HepG2 (cell line): Measurements from ENCODE around the gene MBD5. TPM values are rescaled to one million over a fixed set of nuclear protein-coding genes. Genes with fewer than 3 reads are reported as not detected.

Experiments
- ATAC-seq: fragments of 200-7000 bp; cut with Tn5 transposase; 3 replicates; pipeline ENCODE4 v1.9.1; 2020; ENCODE audit warnings: mild to moderate bottlenecking, moderate library complexity
- BruUV-seq: library from RNA; stranded (reverse); fragments of 400-500 nt; replicated peaks from 2 replicates; lab custom pipeline; 2021; lab: Mats Ljungman, UMichigan
- CTCF ChIA-PET: fragments of 300-600 bp; formaldehyde crosslinking; extraction: SDS; loops from one replicate; lab custom pipeline; 2021; ENCODE audit warnings: low total read pairs, inconsistent platforms, low intra/inter-chr PET ratio; lab: Yijun Ruan, JAX
- POLR2A ChIA-PET: fragments of 350-600 bp; sonication (Branson Sonifier 250); formaldehyde crosslinking; loops from one replicate; lab custom pipeline; 2020; ENCODE audit warnings: antibody characterized with exemption, inconsistent platforms; lab: Yijun Ruan, JAX
- DNase-seq: peaks from one replicate; pipeline ENCODE4 v3.0.0-alpha.2; 2015; ENCODE audit warnings: low spot score
- FAIRE-seq: peaks from 3 replicates; lab custom pipeline; 2011; peaks lifted over from hg19 to GRCh38; lab: Jason Lieb, UNC
- H2AFZ ChIP-seq: one replicate; pipeline ENCODE4 v1.6.1; 2011; ENCODE audit warnings: low read length, inconsistent platforms
- H3K27ac ChIP-seq: fragments of 300-600 bp; 3 replicates; pipeline ENCODE4 v1.8.0; 2011; ENCODE audit warnings: mixed run types, mild to moderate bottlenecking, mixed read lengths, low read length, inconsistent platforms; ENCODE audit not compliant: insufficient read depth; ENCODE audit errors: extremely low read length
- H3K27me3 ChIP-seq, 2 experiments: fragments of 200-600 bp in 1 of 2; 2 replicates in 1 of 2; 3 replicates in 1 of 2; pipeline versions ENCODE4 v1.6.0 to v1.8.0; 2011; ENCODE audit warnings: low read length in 2 of 2, mild to moderate bottlenecking in 2 of 2, moderate library complexity in 2 of 2, inconsistent platforms in 1 of 2; ENCODE audit not compliant: insufficient read depth in 2 of 2, control insufficient read depth in 1 of 2
- H3K36me3 ChIP-seq, 2 experiments: fragments of 200-600 bp in 1 of 2; replicated peaks in 1 of 2; 2 replicates in 1 of 2; 3 replicates in 1 of 2; pipeline versions ENCODE4 v1.5.1 to v1.8.0; 2011; ENCODE audit warnings: low read length in 2 of 2, inconsistent platforms in 1 of 2; ENCODE audit not compliant: insufficient read depth in 2 of 2, control insufficient read depth in 1 of 2
- H3K4me1 ChIP-seq: 2 replicates; pipeline ENCODE4 v1.5.1; 2012; ENCODE audit warnings: low read length, inconsistent platforms; ENCODE audit not compliant: insufficient read depth
- H3K4me2 ChIP-seq: 2 replicates; pipeline ENCODE4 v1.6.0; 2011; ENCODE audit warnings: low read depth, low read length, inconsistent platforms
- H3K4me3 ChIP-seq, 3 experiments: fragments of 200-600 bp in 1 of 3; sonication (generic), shearing (Covaris generic) in 1 of 3; replicated peaks in 1 of 3; 2 replicates each; pipeline ENCODE4 v1.5.1; 2011 to 2016; ENCODE audit warnings: low read length in 3 of 3, inconsistent platforms in 2 of 3, low read depth in 2 of 3, mild to moderate bottlenecking in 2 of 3, control low read depth in 1 of 3, mixed read lengths in 1 of 3; ENCODE audit not compliant: insufficient read depth in 1 of 3
- H3K79me2 ChIP-seq: one replicate; pipeline ENCODE4 v1.6.1; 2011; ENCODE audit warnings: low read length, inconsistent platforms; ENCODE audit not compliant: insufficient read depth
- H3K9ac ChIP-seq: 2 replicates; pipeline ENCODE4 v1.6.0; 2011; ENCODE audit warnings: mild to moderate bottlenecking, low read depth, low read length, inconsistent platforms; ENCODE audit not compliant: insufficient read depth
- H3K9me3 ChIP-seq: 2 replicates; pipeline ENCODE4 v1.5.1; 2012; ENCODE audit warnings: mild to moderate bottlenecking, low read length
- H4K20me1 ChIP-seq: 2 replicates; pipeline ENCODE4 v1.6.0; 2011; ENCODE audit warnings: inconsistent platforms, mild to moderate bottlenecking, low read length, moderate library complexity; ENCODE audit not compliant: insufficient read depth
- HNRNPK ChIP-seq: fragments of 200-400 bp; formaldehyde crosslinking; IDR thresholded peaks from 2 replicates; pipeline ENCODE4 v1.6.1; 2018; ENCODE audit warnings: low read length, low read depth, moderate library complexity, mild to moderate bottlenecking; ENCODE audit not compliant: poor library complexity, severe bottlenecking
- ISL2 ChIP-seq: sonication (generic); formaldehyde crosslinking; IDR thresholded peaks from 2 replicates; pipeline ENCODE4 v1.5.0; 2020; ENCODE audit warnings: missing genetic modification reagents
- KAT8 ChIP-seq: IDR thresholded peaks from 2 replicates; pipeline ENCODE4 v1.6.1; 2016; ENCODE audit warnings: missing genetic modification reagents, missing compliant biosample characterization
- KDM1A ChIP-seq: IDR thresholded peaks from 2 replicates; pipeline ENCODE4 v1.6.1; 2016; ENCODE audit warnings: missing compliant biosample characterization
- MEIS1 ChIP-seq: sonication (generic); formaldehyde crosslinking; IDR thresholded peaks from 2 replicates; pipeline ENCODE4 v1.9.0; 2021; ENCODE audit warnings: mild to moderate bottlenecking, missing genetic modification reagents, moderate library complexity, borderline replicate concordance
- ZNF33A ChIP-seq: sonication (generic); formaldehyde crosslinking; IDR thresholded peaks from 2 replicates; pipeline ENCODE4 v1.5.1; 2020; ENCODE audit warnings: missing genetic modification reagents, mild to moderate bottlenecking, moderate library complexity, borderline replicate concordance
- ZNF572 ChIP-seq: sonication (generic); formaldehyde crosslinking; IDR thresholded peaks from 2 replicates; pipeline ENCODE4 v1.5.1; 2020; ENCODE audit warnings: mild to moderate bottlenecking, missing genetic modification reagents
- WGBS: methylation state at CpG from one replicate; pipeline ENCODE4 v1.1.6; 2017; ENCODE audit warnings: low lambda C conversion rate; 5-methylcytosine and 5-hydroxymethylcytosine counted together
- in situ Hi-C: cut with HindIII; loops from 2 replicates; pipeline ENCODE4 v1.10.0; 2017; ENCODE audit warnings: low pct_unique_long_range_greater_than_20kb; ENCODE audit not compliant: extremely low pct_ligation_motif_present
- intact Hi-C: fragments of 100-400 bp; cut with micrococcal nuclease; formaldehyde crosslinking; loops from one replicate; pipeline ENCODE4 v1.10.0; 2022; ENCODE audit not compliant: unreplicated experiment
- polyA plus RNA-seq, 8 experiments: library from polyadenylated mRNA; depleted of rRNA in 3 of 8; stranded (reverse) in 7 of 8; unstranded in 1 of 8; fragments of >200 nt; fragmentation: Illumina TruSeq in 4 of 8; extraction: Trizol in 4 of 8; gene quantifications; 2 replicates each; pipeline versions ENCODE4 v1.2.1 to v1.2.3, GENCODE V29; 2011 to 2016; ENCODE audit warnings: low read depth in 4 of 8, missing spikeins in 1 of 8, mixed read lengths in 1 of 8; ENCODE audit not compliant: insufficient read depth in 1 of 8
- total RNA-seq, 5 experiments: library from RNA; depleted of rRNA; stranded (reverse); fragments of >200 nt; fragmentation: Illumina TruSeq; extraction: Trizol; gene quantifications; 2 replicates each; pipeline ENCODE4 v1.2.3, GENCODE V29; 2016; ENCODE audit warnings: low read depth in 1 of 5
- TF ChIP-seq, protein P1 (sequence below): IDR thresholded peaks from 2 replicates; pipeline ENCODE4 v1.6.1; 2016; ENCODE audit warnings: mild to moderate bottlenecking, missing biosample characterization, missing genetic modification reagents
- TF ChIP-seq, protein P2 (sequence below): sonication (generic); formaldehyde crosslinking; IDR thresholded peaks from 2 replicates; pipeline ENCODE4 v1.9.0; 2022; ENCODE audit warnings: missing genetic modification reagents, mild to moderate bottlenecking, borderline replicate concordance
- TF ChIP-seq, protein P3 (sequence below): sonication (generic); formaldehyde crosslinking; IDR thresholded peaks from 2 replicates; pipeline ENCODE4 v1.4.0; 2020; ENCODE audit warnings: missing genetic modification reagents

MBD5 gene
- total and polyA plus RNA-seq, 2 of the 13 experiments (the other 11 are each of a cell fraction or from before 2014, with no cell fraction given) = 13.5 to 26.4 TPM

DNA sequence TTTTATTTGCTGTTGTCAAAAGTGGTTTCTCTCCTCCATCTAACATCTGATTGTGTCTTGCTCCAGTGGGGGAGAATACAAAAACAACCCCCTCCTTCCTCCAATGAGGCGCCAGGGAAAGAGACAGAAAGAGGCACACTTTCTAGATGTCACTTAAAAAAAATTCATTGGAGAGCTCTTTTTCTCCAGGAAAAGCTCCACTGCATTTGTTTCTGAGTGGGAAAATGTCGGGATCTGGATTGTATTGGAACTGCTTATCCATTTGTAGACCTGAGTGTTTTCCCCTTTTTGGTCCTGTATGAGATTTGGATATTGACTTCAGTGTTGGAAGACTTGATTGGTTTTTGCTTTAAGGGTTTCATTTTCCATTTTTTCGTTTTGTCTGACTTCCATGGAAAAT is 995 bp downstream of the MBD5 start:
- Histone ChIP-seq H4K20me1 (peaks cover 24% of the 10 kb centered on the region), H3K27ac (peak overlapping the region; percentile 82), H3K36me3 (no peaks in the 10 kb centered on the region), H2AFZ (no peak overlapping the region), H3K9ac (peak overlapping the region; percentile 85), H3K4me1 (peaks cover 57% of the 10 kb centered on the region), H3K79me2 (peaks cover 88% of the 10 kb centered on the region), H3K4me2 (peak overlapping the region; percentile 72), H3K4me3 (peak overlapping the region; percentile 88 to 96 (median 93)), H3K27me3 (peaks cover 0 to 6% of the 10 kb centered on the region in 2 experiments; a peak in 1 of 5 replicates), H3K9me3 (no peaks in the 10 kb centered on the region)
- TF ChIP-seq HNRNPK = peak; percentile 34
- peak; percentile 27; the same call in 1 of the 2 replicates for TF ChIP-seq KAT8 (CRISPR knock-in tag)
- TF ChIP-seq ISL2 = no peak
- TF ChIP-seq, protein P1, sequence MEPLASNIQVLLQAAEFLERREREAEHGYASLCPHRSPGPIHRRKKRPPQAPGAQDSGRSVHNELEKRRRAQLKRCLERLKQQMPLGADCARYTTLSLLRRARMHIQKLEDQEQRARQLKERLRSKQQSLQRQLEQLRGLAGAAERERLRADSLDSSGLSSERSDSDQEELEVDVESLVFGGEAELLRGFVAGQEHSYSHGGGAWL (CRISPR knock-in tag) = no peak
- TF ChIP-seq ZNF572 (CRISPR knock-in tag) = no peak
- TF ChIP-seq, protein P2, sequence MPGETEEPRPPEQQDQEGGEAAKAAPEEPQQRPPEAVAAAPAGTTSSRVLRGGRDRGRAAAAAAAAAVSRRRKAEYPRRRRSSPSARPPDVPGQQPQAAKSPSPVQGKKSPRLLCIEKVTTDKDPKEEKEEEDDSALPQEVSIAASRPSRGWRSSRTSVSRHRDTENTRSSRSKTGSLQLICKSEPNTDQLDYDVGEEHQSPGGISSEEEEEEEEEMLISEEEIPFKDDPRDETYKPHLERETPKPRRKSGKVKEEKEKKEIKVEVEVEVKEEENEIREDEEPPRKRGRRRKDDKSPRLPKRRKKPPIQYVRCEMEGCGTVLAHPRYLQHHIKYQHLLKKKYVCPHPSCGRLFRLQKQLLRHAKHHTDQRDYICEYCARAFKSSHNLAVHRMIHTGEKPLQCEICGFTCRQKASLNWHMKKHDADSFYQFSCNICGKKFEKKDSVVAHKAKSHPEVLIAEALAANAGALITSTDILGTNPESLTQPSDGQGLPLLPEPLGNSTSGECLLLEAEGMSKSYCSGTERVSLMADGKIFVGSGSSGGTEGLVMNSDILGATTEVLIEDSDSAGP (CRISPR knock-in tag) = no peak
- TF ChIP-seq ZNF33A (CRISPR knock-in tag) = 0 out of 2 replicates have a peak, but pooled peaks have one; percentile 48
- no peak for TF ChIP-seq MEIS1
- no peak for TF ChIP-seq KDM1A (CRISPR knock-in tag)
- TF ChIP-seq, protein P3, sequence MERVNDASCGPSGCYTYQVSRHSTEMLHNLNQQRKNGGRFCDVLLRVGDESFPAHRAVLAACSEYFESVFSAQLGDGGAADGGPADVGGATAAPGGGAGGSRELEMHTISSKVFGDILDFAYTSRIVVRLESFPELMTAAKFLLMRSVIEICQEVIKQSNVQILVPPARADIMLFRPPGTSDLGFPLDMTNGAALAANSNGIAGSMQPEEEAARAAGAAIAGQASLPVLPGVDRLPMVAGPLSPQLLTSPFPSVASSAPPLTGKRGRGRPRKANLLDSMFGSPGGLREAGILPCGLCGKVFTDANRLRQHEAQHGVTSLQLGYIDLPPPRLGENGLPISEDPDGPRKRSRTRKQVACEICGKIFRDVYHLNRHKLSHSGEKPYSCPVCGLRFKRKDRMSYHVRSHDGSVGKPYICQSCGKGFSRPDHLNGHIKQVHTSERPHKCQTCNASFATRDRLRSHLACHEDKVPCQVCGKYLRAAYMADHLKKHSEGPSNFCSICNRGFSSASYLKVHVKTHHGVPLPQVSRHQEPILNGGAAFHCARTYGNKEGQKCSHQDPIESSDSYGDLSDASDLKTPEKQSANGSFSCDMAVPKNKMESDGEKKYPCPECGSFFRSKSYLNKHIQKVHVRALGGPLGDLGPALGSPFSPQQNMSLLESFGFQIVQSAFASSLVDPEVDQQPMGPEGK = peak; percentile 38; the same call in 1 of the 2 replicates
- intact Hi-C loops (loop anchor here (2.0 to 5.0 kb wide), 4 partner anchors 95 to 1565 kb away; partner anchors contain the start of genes EPC2 and MMADHC), in situ Hi-C loops (no loop called here)
- POLR2A ChIA-PET = interaction anchor here (0.6 to 2.1 kb wide), 3 partner anchors 487 to 624 kb away, joined by 3 to 25 read pairs (median 13); no protein-coding TSS in a partner anchor
- CTCF ChIA-PET = no interaction called here
- FAIRE-seq = no peak
- DNase-seq = no peak
- BruUV-seq = no TSS peak
- ATAC-seq = no peak
- WGBS = 0% methylated on average over 3 of the region's 3 CpGs
